Activated B cell treated with CpG ODN at 0.5 μM for 24 hours (primary cell): Measurements from ENCODE around the gene TMEM129. TPM values are rescaled to one million over a fixed set of nuclear protein-coding genes. Genes with fewer than 3 reads are reported as not detected.
A peak's percentile ranks its signal among the peaks of the same experiment; 100 is the strongest.

Source experiments
- ATAC-seq: fragments of 200-7000 bp; cut with Tn5 transposase; one replicate; pipeline ENCODE4 v1.10.0; 2021; ENCODE audit warnings: low read depth, mild to moderate bottlenecking, moderate library complexity
- CTCF ChIA-PET: fragments of 350-600 bp; sonication (Branson Sonifier 250); formaldehyde crosslinking; loops from one replicate; lab custom pipeline; 2021; ENCODE audit warnings: antibody characterized with exemption; lab: Charles Lee
- POLR2A ChIA-PET: fragments of 350-600 bp; sonication (Branson Sonifier 250); formaldehyde crosslinking; loops from one replicate; lab custom pipeline; 2021; ENCODE audit warnings: antibody characterized with exemption; lab: Charles Lee
- DNase-seq: peaks from one replicate; pipeline ENCODE4 v3.0.0; 2022
- H3K27ac Mint-ChIP-seq: one replicate; pipeline ENCODE4 v1.8.0; 2020; ENCODE audit warnings: mixed read lengths
- H3K27me3 Mint-ChIP-seq: one replicate; pipeline ENCODE4 v1.8.0; 2021; ENCODE audit warnings: mixed read lengths
- H3K36me3 Mint-ChIP-seq: one replicate; pipeline ENCODE4 v1.8.0; 2021; ENCODE audit warnings: low read depth, mixed read lengths
- H3K4me1 Mint-ChIP-seq: one replicate; pipeline ENCODE4 v1.8.0; 2021; ENCODE audit warnings: mixed read lengths
- H3K4me3 Mint-ChIP-seq: one replicate; pipeline ENCODE4 v1.8.0; 2020; ENCODE audit warnings: mild to moderate bottlenecking, mixed read lengths
- H3K9me3 Mint-ChIP-seq: one replicate; pipeline ENCODE4 v1.8.0; 2020; ENCODE audit warnings: mixed read lengths
- CTCF ChIP-seq: fragments of 200-600 bp; IDR thresholded peaks from one replicate; pipeline ENCODE4 v1.8.0; 2022; ENCODE audit warnings: antibody characterized with exemption, mild to moderate bottlenecking
- intact Hi-C: fragments of 100-400 bp; cut with micrococcal nuclease; formaldehyde crosslinking; loops from one replicate; pipeline ENCODE4 v1.15.1; 2024
- total RNA-seq: library from RNA; stranded (reverse); gene quantifications from 2 replicates; pipeline ENCODE4 v1.2.3, GENCODE V29; 2022

TMEM129 gene
- total RNA-seq, 1 donor from 2014 or later: 23.7 TPM

GRCh38 chr4:1682860-1683259 is 38.3 kb downstream of the TMEM129 start:
- Mint-ChIP-seq H3K36me3 (no peaks in the 10 kb centered on the region), H3K4me3 (peak overlapping the region; percentile 86), H3K4me1 (peaks cover 10% of the 10 kb centered on the region), H3K9me3 (no peaks in the 10 kb centered on the region), H3K27ac (peak overlapping the region; percentile 69), H3K27me3 (no peaks in the 10 kb centered on the region)
- no peak for TF ChIP-seq CTCF
- ATAC-seq: no peak
- no peak for DNase-seq
- CTCF ChIA-PET: interaction anchor here (2.8 kb wide), 1 partner anchor 10 kb away, joined by 8 read pairs; no protein-coding TSS in a partner anchor
- intact Hi-C loops: loop anchor here (10.0 kb wide), 1 partner anchor 1348 kb away; the partner anchor contains the start of gene ZNF141
- POLR2A ChIA-PET: interaction anchor here (1.0 to 1.4 kb wide), 2 partner anchors 30 to 39 kb away, joined by 3 to 5 read pairs; partner anchors contain the start of genes SLBP, TACC3 and TMEM129

- H3K36me3 Mint-ChIP-seq: no peaks in the 10 kb centered on the region
- ATAC-seq (no peak), DNase-seq (no peak)
- ChIA-PET POLR2A (no interaction called here), CTCF (no interaction called here)
- no peak overlapping the region for H3K4me3 Mint-ChIP-seq
- intact Hi-C loops: no loop called here
- no peaks in the 10 kb centered on the region for H3K27me3 Mint-ChIP-seq
- H3K27ac Mint-ChIP-seq: no peak overlapping the region
- no peaks in the 10 kb centered on the region for H3K9me3 Mint-ChIP-seq
- TF ChIP-seq CTCF: no peak
- H3K4me1 Mint-ChIP-seq: peaks cover 6% of the 10 kb centered on the region
These were observed 42.9 kb downstream of the TMEM129 start for GRCh38 chr4:1678244-1678643.

- POLR2A ChIA-PET: no interaction called here
- Mint-ChIP-seq H3K27ac (no peak overlapping the region), H3K4me1 (no peaks in the 10 kb centered on the region), H3K4me3 (no peak overlapping the region), H3K36me3 (no peaks in the 10 kb centered on the region), H3K27me3 (no peaks in the 10 kb centered on the region), H3K9me3 (no peaks in the 10 kb centered on the region)
- no peak for TF ChIP-seq CTCF
- CTCF ChIA-PET: no interaction called here
- intact Hi-C loops: no loop called here
- ATAC-seq (no peak), DNase-seq (no peak)
These were observed 44.3 kb downstream of the TMEM129 start for GRCh38 chr4:1676605-1677525.

GRCh38 chr4:1675802-1676137 is 45.4 kb downstream of the TMEM129 start:
- Mint-ChIP-seq H3K9me3 (no peaks in the 10 kb centered on the region), H3K4me1 (no peaks in the 10 kb centered on the region), H3K4me3 (no peak overlapping the region), H3K36me3 (no peaks in the 10 kb centered on the region), H3K27ac (no peak overlapping the region), H3K27me3 (no peaks in the 10 kb centered on the region)
- CTCF ChIA-PET: no interaction called here
- no peak for DNase-seq
- POLR2A ChIA-PET: no interaction called here
- no peak for ATAC-seq
- no peak for TF ChIP-seq CTCF
- intact Hi-C loops: no loop called here

- POLR2A ChIA-PET: no interaction called here
- CTCF ChIA-PET: no interaction called here
- DNase-seq (no peak), ATAC-seq (no peak)
- no peaks in the 10 kb centered on the region for H3K9me3 Mint-ChIP-seq
- no peak for TF ChIP-seq CTCF
- H3K36me3 Mint-ChIP-seq: no peaks in the 10 kb centered on the region
- no peaks in the 10 kb centered on the region for H3K4me1 Mint-ChIP-seq
- H3K27me3 Mint-ChIP-seq: no peaks in the 10 kb centered on the region
- intact Hi-C loops: no loop called here
- no peak overlapping the region for H3K27ac Mint-ChIP-seq
- no peak overlapping the region for H3K4me3 Mint-ChIP-seq
These were observed 45.9 kb downstream of the TMEM129 start for GRCh38 chr4:1675136-1675801.
